Heart left ventricle (tissue), 13 donors: ENCODE results near the gene NYAP1.
A peak's percentile ranks its signal among the peaks of the same experiment; 100 is the strongest.

Experiments
- POLR2A ChIP-seq, 2 donors: fragments of 450-650 bp; IDR thresholded peaks; one replicate each; pipeline ENCODE4 v1.6.1; 2017; ENCODE audit warnings: antibody characterized with exemption in 2 of 2, mild to moderate bottlenecking in 2 of 2, moderate library complexity in 2 of 2
- TF ChIP-seq, protein P1 (sequence below), 12 donors: fragments of 200-600 bp; sonication (generic) in 4 of 12; IDR thresholded peaks; one replicate each; pipeline versions ENCODE4 v1.5.0 to v1.8.0; 2018 to 2022; ENCODE audit warnings: antibody characterized with exemption in 12 of 12, mild to moderate bottlenecking in 5 of 12
- donor health status: ischemic (EF 13 %, LVEDD 7.1; RV severe dilation, severe dysfunction).
- donor health status: DM: no; HTN: yes; CAD: no.
- donor health status: DM: no; HTN: no; CAD: no.
- donor health status: ischemic (EF 25% LVEDD 6.9; RV normal size, moderate dysfunction).
- donor health status: ischemic (EF 25% LVEDD 5.7; RV mildly dilated, moderate dysfunction).
- donor health status: ischemic (EF 35%, LVEDD 5.7; RV mildly dilated, moderate dysfunction).
- donor health status: nonischemic (EF 11% LVEDD 7.7; RV severe dilation, severe dysfunction).
- donor health status: DM: yes; HTN: yes; CAD: no.
- donor health status: PGD.
- donor health status: ischemic (EF 29% LVEDD 5.4; RV normal size, mild dysfunction).
- donor health status: nonischemic (EF 23%, LVEDD 6.1; RV moderate dilation, normal function).

DNA sequence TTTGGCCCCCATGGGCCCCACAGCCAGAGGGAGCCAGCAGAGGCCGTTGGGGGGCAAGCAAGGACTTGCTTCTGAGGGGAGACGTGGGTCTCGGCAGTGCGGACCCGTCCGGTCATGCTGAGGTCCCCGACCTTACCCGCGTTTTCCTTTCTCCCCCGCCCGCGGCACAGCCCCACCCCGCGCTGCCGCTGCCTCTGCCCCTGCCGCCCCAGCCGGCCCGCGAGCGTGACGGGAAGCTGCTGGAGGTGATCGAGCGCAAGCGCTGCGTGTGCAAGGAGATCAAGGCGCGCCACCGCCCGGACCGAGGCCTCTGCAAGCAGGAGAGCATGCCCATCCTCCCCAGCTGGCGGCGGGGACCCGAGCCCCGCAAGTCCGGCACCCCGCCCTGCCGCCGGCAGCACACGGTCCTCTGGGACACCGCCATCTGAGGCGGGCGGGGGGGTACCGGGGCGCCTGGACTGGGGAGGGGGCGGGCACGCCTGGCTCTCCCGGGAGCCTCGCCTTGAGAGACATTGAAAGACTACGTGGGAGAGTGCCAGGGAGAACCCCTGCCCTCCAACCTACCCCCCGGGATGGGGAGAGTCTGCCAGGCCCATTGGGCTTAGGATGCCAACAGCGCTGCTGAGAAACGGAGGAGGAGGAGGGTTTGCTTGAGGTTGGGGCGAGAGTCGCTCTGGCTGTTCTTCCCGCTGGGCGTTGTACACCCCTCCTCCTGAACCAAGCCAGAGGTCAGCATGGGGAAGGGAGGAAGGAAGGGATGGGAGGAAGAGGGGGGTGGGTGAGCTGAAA lies 9.9 kb downstream of the NYAP1 start:
- TF ChIP-seq, protein P1, sequence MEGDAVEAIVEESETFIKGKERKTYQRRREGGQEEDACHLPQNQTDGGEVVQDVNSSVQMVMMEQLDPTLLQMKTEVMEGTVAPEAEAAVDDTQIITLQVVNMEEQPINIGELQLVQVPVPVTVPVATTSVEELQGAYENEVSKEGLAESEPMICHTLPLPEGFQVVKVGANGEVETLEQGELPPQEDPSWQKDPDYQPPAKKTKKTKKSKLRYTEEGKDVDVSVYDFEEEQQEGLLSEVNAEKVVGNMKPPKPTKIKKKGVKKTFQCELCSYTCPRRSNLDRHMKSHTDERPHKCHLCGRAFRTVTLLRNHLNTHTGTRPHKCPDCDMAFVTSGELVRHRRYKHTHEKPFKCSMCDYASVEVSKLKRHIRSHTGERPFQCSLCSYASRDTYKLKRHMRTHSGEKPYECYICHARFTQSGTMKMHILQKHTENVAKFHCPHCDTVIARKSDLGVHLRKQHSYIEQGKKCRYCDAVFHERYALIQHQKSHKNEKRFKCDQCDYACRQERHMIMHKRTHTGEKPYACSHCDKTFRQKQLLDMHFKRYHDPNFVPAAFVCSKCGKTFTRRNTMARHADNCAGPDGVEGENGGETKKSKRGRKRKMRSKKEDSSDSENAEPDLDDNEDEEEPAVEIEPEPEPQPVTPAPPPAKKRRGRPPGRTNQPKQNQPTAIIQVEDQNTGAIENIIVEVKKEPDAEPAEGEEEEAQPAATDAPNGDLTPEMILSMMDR (IDR thresholded peaks at IDR 0.05) = peak in 2 of 12 donors; percentile 6 to 31
- TF ChIP-seq POLR2A (IDR thresholded peaks at IDR 0.05) = no peak
